ENCODE measurements around the gene SUZ12.
"Not testable (repeated sequence)": the region's sequence is repeated elsewhere in the genome, so short reads cannot be mapped to it uniquely, and the experiment has no call there.

SUZ12 gene

DNA sequence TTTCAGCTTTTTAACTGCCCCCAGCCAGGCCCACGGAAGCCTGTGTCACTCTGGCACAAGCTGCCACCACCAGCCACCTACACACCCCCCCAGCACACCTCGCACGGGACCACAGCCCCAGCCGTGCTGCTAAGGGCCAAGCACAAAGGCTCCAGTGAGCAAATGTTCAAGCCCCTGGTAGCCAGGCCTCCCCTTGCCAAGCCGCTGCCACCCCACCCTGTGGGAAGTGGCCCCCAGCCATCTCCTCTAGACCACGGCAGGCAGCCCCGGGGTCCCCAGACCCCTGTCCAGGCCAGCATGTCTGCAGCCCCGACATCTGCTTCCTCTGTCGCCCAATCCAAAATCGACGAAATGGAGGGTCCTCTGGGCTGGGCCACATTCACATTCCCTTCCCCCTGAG, 105.5 kb downstream of the SUZ12 start:
- not testable (repeated sequence) for DNase-seq

- not testable (repeated sequence) for DNase-seq
Measured at GRCh38 chr17:32045611-32046010, 108.8 kb downstream of the SUZ12 start.

DNA sequence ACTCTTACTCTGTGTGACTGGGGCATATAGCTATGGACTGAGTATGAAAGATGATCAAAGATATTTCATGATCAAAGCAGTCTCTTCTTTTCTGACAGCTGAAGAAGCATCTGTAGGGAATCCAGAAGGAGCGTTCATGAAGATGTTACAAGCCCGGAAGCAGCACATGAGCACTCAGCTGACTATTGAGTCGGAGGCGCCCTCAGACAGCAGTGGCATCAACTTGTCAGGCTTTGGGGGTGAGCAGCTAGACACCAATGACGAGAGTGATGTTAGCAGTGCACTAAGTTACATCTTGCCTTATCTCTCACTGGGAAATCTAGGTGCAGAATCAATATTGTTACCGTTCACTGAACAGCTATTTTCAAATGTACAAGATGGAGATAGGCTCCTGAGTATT, 110.9 kb downstream of the SUZ12 start:
- not testable (repeated sequence) for DNase-seq

All from NCI-H524 treated with DMSO at 0.1 percent for 48 hours (cell line).